ENCODE data around the gene TIGD1. TPM values are rescaled to one million over a fixed set of nuclear protein-coding genes. Genes with fewer than 3 reads are reported as not detected.

The TIGD1 gene
- total RNA-seq, 1 donor from 2014 or later: 14.6 TPM

DNA sequence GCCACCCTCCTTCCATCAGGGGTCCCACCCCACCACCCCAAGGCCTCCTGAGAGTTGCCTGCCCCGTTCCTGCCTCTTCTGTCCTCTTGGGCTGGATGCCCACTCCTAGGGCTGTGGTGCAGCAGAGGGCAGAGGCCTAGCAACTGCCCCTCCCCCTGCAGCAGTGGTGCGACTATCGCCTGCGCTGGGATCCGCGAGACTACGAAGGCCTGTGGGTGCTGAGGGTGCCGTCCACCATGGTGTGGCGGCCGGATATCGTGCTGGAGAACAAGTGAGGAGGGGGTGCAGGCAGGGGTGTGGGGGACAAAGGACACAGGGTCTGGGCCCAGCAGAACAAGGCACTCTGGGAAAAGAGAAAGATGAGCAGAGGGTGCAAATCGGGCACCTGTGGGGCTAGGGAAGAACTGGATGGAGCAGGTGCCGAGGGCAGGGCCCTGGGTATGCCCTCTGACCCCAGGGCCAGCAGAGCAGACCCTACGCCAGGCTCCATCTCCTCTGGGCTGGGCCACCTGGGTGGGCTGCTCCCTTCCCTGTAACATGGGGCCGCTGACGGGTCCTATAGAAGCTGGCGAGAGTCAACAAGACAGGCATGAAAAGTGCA lies 9.8 kb downstream of the TIGD1 start:
- Histone ChIP-seq H3K36me3 (no peaks in the 10 kb centered on the region), H3K4me2 (no peak overlapping the region), H3K27ac (no peak overlapping the region), H3K4me1 (peaks cover 7% of the 10 kb centered on the region), H2AFZ (replicated peaks) (no peak overlapping the region), H3K9ac (no peak overlapping the region), H3K79me2 (ENCODE audit: low read depth) (no peaks in the 10 kb centered on the region), H3K4me3 (no peak overlapping the region), H3K9me3 (ENCODE audit: low read depth) (no peaks in the 10 kb centered on the region), H4K20me1 (ENCODE audit: low read depth) (no peaks in the 10 kb centered on the region), H3K27me3 (no peaks in the 10 kb centered on the region), H3F3A (ENCODE audit: low read depth) (peaks cover 3% of the 10 kb centered on the region)
- Mint-ChIP-seq H3K4me3 (no peak overlapping the region), H3K27ac (no peak overlapping the region), H3K9me3 (no peaks in the 10 kb centered on the region), H3K4me1 (peaks cover 12% of the 10 kb centered on the region), H3K27me3 (ENCODE audit: insufficient read depth, low read depth) (no peaks in the 10 kb centered on the region), H3K36me3 (no peaks in the 10 kb centered on the region)
- DNase-seq (ENCODE audit: low spot score): no peak
- TF ChIP-seq EZH2phosphoT487 (IDR thresholded peaks at IDR 0.05): no peak
- TF ChIP-seq, protein P1, sequence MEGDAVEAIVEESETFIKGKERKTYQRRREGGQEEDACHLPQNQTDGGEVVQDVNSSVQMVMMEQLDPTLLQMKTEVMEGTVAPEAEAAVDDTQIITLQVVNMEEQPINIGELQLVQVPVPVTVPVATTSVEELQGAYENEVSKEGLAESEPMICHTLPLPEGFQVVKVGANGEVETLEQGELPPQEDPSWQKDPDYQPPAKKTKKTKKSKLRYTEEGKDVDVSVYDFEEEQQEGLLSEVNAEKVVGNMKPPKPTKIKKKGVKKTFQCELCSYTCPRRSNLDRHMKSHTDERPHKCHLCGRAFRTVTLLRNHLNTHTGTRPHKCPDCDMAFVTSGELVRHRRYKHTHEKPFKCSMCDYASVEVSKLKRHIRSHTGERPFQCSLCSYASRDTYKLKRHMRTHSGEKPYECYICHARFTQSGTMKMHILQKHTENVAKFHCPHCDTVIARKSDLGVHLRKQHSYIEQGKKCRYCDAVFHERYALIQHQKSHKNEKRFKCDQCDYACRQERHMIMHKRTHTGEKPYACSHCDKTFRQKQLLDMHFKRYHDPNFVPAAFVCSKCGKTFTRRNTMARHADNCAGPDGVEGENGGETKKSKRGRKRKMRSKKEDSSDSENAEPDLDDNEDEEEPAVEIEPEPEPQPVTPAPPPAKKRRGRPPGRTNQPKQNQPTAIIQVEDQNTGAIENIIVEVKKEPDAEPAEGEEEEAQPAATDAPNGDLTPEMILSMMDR (IDR thresholded peaks at IDR 0.05): no peak
- no peak for TF ChIP-seq EZH2 (IDR thresholded peaks at IDR 0.05)

DNA sequence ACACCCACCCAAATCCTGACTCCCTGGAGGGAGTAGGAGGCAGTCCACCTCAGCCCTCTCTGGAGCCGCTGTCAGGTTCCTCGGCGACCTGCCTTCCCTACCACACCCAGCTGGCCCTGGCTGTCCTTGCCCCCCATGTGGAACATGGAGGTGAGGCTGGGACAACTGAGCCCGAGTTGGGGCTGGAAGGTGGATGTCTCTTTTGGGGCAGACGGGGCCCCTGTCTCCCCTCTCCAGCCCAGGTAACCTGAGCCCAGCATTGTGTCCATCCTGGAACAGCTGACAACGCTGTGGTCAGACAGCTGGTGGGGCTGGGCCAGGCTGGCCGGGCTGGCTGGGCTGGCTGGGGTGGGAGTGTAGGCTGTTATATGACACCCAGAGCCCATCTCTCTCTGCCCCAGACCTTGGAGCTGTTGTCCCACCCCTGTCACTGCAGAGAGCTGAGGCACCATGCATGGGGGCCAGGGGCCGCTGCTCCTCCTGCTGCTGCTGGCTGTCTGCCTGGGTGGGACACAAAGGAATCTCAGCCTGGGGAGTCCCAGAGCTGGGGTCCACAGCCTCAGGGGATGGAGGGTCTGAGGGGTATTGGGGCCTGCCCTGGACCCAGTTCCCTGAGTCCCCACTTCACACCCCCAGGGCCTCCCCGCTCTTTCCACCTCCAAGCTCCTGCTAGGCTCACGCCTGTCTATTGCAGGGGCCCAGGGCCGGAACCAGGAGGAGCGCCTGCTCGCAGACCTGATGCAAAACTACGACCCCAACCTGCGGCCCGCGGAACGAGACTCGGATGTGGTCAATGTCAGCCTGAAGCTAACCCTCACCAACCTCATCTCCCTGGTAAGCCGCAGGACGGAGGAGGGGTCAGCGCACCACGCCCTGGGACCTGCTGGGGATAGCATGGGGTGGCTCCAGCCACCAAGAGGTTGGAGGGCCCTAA lies 10.8 kb downstream of the TIGD1 start, which contains the start of gene CHRNG:
TSS of gene CHRNG (plus strand) at position 395 of the 934 bp plus-strand sequence. CDS start at position 451, 56 bp downstream.
- peaks cover 3% of the 10 kb centered on the region for H3F3A ChIP-seq (ENCODE audit: low read depth)
- TF ChIP-seq, protein P1 (IDR thresholded peaks at IDR 0.05): no peak
- TF ChIP-seq EZH2phosphoT487 (IDR thresholded peaks at IDR 0.05) (no peak), EZH2 (IDR thresholded peaks at IDR 0.05) (no peak)
- no peak within 1 kb of the TSS for H2AFZ ChIP-seq (replicated peaks)
- no peaks in the 10 kb centered on the region for H3K79me2 ChIP-seq (ENCODE audit: low read depth)
- Mint-ChIP-seq H3K4me1 (peaks cover 16% of the 10 kb centered on the region), H3K4me3 (no peak within 1 kb of the TSS), H3K27me3 (ENCODE audit: insufficient read depth, low read depth) (no peaks in the 10 kb centered on the region), H3K36me3 (no peaks in the 10 kb centered on the region), H3K9me3 (no peaks in the 10 kb centered on the region), H3K27ac (no peak within 1 kb of the TSS)
- no peak within 1 kb of the TSS for H3K27ac ChIP-seq
- no peak within 1 kb of the TSS for H3K4me3 ChIP-seq
- no peaks in the 10 kb centered on the region for H3K27me3 ChIP-seq
- no peaks in the 10 kb centered on the region for H3K36me3 ChIP-seq
- H3K9me3 ChIP-seq (ENCODE audit: low read depth): no peaks in the 10 kb centered on the region
- peaks cover 8% of the 10 kb centered on the region for H3K4me1 ChIP-seq
- H4K20me1 ChIP-seq (ENCODE audit: low read depth): no peaks in the 10 kb centered on the region
- H3K9ac ChIP-seq: no peak within 1 kb of the TSS
- peak within 1 kb of the TSS; percentile 27 for H3K4me2 ChIP-seq
- peak; percentile 28 for DNase-seq (ENCODE audit: low spot score)

DNA sequence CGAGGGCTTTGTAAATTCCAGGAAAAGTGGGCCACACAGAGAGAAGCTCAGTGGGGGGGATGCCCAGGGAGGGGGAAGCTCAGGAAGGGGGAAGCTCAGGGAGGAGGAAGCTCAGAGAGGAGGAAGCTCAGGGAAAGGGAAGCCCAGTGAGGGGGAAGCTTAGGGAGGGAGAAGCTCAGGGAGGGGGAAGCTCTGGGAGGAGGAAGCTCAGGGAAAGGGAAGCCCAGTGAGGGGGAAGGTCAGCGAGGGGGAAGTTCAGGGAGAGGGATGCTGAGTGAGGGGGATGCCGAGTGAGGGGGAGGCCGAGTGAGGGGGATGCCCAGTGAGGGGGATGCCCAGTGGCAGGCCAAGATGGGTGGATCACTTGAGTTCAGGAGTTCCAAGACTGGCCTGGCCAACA lies 11.7 kb downstream of the TIGD1 start:
- Mint-ChIP-seq H3K9me3 (no peaks in the 10 kb centered on the region), H3K4me1 (peaks cover 25% of the 10 kb centered on the region), H3K27ac (no peak overlapping the region), H3K36me3 (no peaks in the 10 kb centered on the region), H3K4me3 (no peak overlapping the region), H3K27me3 (ENCODE audit: insufficient read depth, low read depth) (peaks cover 3% of the 10 kb centered on the region)
- Histone ChIP-seq H3K4me3 (no peak overlapping the region), H3K9me3 (ENCODE audit: low read depth) (no peaks in the 10 kb centered on the region), H3F3A (ENCODE audit: low read depth) (peaks cover 3% of the 10 kb centered on the region), H3K4me1 (peaks cover 16% of the 10 kb centered on the region), H3K36me3 (no peaks in the 10 kb centered on the region), H3K4me2 (no peak overlapping the region), H3K27me3 (no peaks in the 10 kb centered on the region), H3K9ac (no peak overlapping the region), H2AFZ (replicated peaks) (no peak overlapping the region), H4K20me1 (ENCODE audit: low read depth) (no peaks in the 10 kb centered on the region), H3K79me2 (ENCODE audit: low read depth) (no peaks in the 10 kb centered on the region), H3K27ac (no peak overlapping the region)
- no peak for DNase-seq (ENCODE audit: low spot score)
- no peak for TF ChIP-seq EZH2 (IDR thresholded peaks at IDR 0.05)
- TF ChIP-seq EZH2phosphoT487 (IDR thresholded peaks at IDR 0.05): no peak
